NCI-H82 (cell line): ENCODE data around the gene ADCK2.
A peak's percentile ranks its signal among the peaks of the same experiment; 100 is the strongest.
"Not testable (repeated sequence)": the region's sequence is repeated elsewhere in the genome, so short reads cannot be mapped to it uniquely, and the experiment has no call there.

Source experiments
- DNase-seq: peaks from one replicate; lab custom pipeline; 2025; lab: John Stamatoyannopoulos, UW

The ADCK2 gene

GRCh38 chr7:140672382-140673062, at the start of gene ADCK2:
TSS of gene ADCK2 (plus strand) at chr7:140672945. CDS start at chr7:140673331, 386 bp downstream.
- peak; percentile 63 for DNase-seq

- peak; percentile 18 for DNase-seq
Measured at GRCh38 chr7:140623980-140624379, 48.8 kb upstream of the ADCK2 start.

GRCh38 chr7:140624392-140625191, 48.2 kb upstream of the ADCK2 start:
- no peak for DNase-seq

GRCh38 chr7:140625192-140625558, 47.6 kb upstream of the ADCK2 start:
- not testable (repeated sequence) for DNase-seq

- peak; percentile 43 for DNase-seq
Measured at GRCh38 chr7:140625908-140626868, 46.6 kb upstream of the ADCK2 start.

GRCh38 chr7:140631021-140631420, 41.7 kb upstream of the ADCK2 start:
- no peak for DNase-seq

GRCh38 chr7:140631602-140632001, 41.1 kb upstream of the ADCK2 start:
- no peak for DNase-seq

GRCh38 chr7:140635345-140635744, 37.4 kb upstream of the ADCK2 start:
- DNase-seq = no peak

GRCh38 chr7:140635816-140636215, 36.9 kb upstream of the ADCK2 start:
- DNase-seq = no peak

GRCh38 chr7:140637400-140637799, 35.3 kb upstream of the ADCK2 start:
- no peak for DNase-seq

- peak; percentile 32 for DNase-seq
Measured at GRCh38 chr7:140638173-140638791, 34.5 kb upstream of the ADCK2 start.

- DNase-seq = peak; percentile 72
Measured at GRCh38 chr7:140639366-140640053, 33.2 kb upstream of the ADCK2 start.

GRCh38 chr7:140640060-140640637, 32.6 kb upstream of the ADCK2 start:
- DNase-seq = peak; percentile 61

GRCh38 chr7:140640727-140641523, 31.8 kb upstream of the ADCK2 start, which contains the start of gene DENND2A:
TSS of gene DENND2A (minus strand) at chr7:140640813. CDS start at chr7:140602397, 38,416 bp downstream.
- DNase-seq = peak; percentile 94

GRCh38 chr7:140641524-140642195, 31.1 kb upstream of the ADCK2 start:
- DNase-seq = peak; percentile 49

- DNase-seq = no peak
Measured at GRCh38 chr7:140643416-140643815, 29.3 kb upstream of the ADCK2 start.

GRCh38 chr7:140644761-140645160, 28.0 kb upstream of the ADCK2 start:
- DNase-seq = not testable (repeated sequence)

GRCh38 chr7:140645166-140645900, 27.4 kb upstream of the ADCK2 start:
- DNase-seq = peak; percentile 36
